HG02798 (cell line): ENCODE results near the gene FOXP1.

Experiments
- ATAC-seq: cut with Tn5 transposase; IDR thresholded peaks from one replicate; pipeline ENCODE4 v1.9.1; 2021; ENCODE audit warnings: mild to moderate bottlenecking; ENCODE audit not compliant: unreplicated experiment, poor library complexity

FOXP1 gene

DNA sequence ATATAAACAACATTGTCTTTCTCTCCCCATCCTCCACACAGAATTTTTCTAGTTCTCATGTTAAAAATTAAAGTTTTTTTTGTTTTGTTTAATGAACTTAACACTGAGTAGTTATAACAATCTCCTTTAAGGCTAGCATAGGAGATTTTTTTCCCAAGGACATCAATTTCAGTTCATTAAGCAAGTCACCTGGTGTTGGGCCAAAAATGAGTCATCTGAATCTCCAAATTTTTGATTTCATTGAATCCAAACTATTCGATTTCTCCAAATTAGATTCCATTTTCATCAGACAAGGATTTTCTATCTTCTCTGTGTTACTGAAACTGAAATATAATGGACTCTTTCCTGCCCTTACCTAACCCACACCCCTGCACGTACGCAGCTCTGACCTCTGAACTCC, 639.6 kb downstream of the FOXP1 start:
- ATAC-seq = no peak

DNA sequence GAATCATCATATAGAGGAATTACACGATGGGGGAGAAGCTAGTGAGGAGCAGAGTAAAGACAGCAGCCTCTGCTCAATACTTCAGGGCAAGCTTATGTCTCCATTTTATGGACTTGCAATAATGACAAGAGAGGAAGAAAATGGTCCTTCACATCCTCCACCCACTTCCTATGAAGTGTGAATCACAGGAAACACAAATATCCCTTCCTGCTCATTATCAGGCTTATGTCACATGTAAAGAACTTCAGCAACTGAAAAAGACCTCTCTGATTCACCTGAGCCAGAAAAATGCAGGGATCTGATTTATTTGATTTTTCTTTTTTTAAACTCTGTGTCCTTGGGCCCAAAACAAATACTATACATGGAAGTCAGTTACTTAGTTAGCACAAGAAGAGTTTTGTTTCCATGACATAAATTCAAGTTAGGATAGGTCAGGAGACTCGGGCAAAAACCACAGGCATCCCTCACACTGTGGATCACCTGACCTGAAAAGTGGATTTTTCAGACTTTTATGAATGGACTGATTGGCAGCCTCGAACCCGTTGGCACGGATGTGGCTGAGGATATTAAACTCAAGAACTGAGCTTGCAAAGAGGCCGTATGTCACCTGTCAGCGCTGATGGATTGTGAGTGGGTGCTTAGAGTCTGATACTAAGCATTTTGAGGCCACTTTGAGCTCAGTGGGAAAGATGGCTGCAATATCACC, 650.3 kb downstream of the FOXP1 start:
- no peak for ATAC-seq

DNA sequence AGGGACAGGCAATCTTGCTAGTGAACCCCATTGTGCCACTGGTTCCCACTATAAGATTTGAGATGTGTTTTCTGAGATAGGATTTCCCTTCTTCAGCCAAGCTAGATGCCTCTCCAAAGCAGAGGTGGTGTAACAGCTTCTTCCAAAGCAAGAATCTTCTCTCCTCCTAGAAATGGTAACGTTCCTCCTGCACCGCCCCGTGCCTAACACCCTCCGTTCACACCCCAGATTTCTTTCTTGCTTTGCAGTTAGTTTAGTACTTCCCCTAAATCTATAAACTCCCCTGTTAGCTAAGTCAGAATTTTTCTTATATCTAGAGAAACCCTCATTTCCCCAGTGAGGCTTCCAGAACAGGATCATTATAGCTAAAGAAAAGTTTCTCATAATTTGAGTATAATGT, 653.5 kb downstream of the FOXP1 start:
- no peak for ATAC-seq

DNA sequence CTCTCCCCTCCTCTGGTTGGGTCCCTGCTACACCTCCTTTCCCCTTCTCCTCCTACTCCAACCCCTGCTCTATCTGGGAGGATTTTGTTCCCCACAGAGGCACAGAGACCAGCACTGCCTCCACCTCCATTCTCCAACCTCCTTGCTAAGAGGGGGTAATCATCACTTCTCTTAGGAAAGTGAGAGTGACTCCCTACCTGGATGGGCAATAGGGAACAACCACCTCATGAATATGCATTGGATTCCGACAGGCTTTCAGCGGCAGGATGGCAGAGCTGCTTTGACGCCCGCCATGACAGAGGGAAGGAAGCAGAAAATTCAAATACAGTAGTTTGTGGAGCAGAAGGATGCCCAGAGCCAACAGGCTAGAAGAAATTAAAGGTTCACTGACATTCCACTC, 656.3 kb downstream of the FOXP1 start:
- no peak for ATAC-seq

DNA sequence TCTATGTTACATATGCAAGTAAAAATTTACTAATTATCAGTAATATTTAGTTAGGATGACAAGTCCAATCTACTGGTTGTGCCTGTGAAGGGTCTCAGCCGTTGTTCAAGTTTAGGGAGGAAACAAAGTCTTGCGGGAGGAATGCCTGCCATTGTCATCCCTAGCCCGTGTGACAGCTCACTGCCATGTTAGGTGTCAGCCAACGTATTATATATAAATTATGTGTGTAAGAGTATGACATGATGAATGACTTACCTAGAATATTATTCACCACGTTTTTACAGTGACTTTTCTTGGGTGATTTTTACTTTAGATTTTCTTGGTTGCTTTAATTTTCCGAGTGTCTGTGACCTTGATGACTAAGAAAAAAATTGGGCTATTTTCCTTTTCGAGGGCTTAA, 656.7 kb downstream of the FOXP1 start:
- no peak for ATAC-seq

DNA sequence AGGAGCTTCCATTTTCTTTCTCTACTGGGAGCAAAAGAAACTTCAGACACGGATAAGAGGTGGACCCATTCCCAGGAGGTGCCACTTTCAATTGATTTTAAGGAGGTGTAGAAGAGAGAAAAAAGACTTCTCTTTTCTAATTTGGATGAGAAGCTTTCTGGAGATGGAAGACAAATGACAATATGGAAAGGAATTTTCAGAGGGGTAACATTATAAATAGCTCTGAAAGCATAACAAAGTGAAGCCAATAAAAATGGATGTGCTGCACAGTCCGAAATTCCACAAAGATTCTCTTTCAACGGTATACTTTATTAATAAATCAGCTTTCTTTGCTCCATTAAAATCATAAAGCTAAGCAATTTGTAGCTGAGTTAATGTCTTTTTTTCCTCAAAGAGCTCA, 663.9 kb downstream of the FOXP1 start:
- no peak for ATAC-seq

DNA sequence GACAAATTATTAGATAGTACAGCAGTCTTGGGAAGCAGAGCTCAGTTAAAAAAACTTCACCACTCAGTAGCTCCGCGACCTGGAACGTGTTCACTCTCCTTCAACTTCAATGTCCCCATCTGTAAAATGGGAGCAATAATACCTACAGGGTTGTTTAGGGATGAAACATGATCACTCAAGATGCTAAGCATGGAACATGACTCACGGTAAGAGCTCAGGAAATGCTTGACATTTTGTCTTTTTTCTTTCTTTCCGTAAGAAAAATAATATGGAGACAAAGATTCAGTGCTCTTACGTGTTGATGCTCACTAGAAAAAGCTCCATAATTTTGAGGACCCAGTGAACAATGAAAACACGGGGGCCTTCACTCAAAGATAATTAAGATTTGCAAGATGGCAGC, 664.4 kb downstream of the FOXP1 start:
- no peak for ATAC-seq

DNA sequence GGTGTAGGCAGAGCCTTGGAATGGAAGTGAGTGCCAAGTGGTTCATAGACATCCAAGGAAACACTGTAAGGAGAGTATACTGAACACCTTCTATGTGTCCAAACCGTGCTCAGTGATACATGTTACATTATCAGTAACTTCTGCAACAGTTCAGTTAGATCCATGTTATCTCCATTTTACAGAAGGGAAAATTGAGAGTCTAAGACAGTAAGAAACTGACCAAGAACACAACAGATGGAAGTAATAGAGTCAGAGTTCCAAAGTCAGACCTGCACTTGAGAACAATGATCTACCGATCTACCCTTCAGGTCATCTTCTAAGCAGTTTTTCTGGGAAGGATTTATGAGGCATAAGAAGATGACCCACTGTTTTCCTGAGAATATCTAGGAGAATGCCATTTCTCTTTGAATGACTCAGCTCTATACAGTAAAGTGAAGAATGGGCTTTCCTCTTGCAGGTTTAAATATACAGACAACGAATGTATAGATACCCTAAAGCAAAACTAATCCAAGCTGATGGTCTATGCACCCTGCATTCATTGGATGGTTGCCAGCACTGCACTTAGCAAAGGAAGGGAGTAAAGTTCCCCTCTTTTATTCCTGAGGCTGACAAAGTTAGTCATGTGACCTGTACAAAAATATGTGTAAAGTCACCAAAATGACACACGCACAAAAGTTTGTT, 667.0 kb downstream of the FOXP1 start:
- ATAC-seq = no peak

DNA sequence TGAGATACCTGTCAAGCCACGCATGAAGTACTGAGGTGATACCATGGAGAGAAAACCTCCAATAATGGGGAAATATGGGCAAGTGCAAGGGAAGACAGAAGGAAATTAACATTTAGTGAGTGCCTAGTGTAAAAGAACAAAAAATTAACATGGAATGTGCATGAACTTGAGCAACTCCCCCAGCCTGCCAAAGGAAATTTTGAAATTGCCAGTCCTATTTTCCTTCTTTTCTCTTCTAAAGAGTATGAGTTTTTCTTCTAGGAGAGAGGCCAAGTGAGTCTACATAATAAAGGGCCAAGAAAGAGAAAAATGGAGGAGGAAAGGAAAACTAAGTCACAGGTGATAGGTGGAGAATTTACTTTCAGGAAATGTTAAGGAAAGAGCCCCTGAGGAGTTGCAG, 668.7 kb downstream of the FOXP1 start:
- ATAC-seq = no peak

DNA sequence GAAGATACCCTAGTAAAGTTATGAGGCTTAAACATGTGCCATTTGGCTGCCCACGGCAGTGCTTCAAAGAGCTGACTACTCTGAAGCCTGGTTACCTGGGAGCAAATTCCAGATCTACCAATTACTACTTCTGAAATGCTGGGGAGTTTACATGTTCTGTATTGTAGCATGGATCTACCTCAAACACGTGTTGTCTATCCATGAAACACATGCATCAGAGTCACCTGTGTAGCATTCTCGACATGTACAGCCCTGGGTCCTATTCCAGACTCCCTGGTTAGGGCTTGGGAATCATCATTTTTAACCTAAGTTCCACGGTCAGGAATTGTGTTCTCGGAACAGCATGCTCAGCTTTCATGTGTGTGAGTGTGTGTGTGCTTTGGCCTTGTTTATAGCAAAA, 671.8 kb downstream of the FOXP1 start:
- ATAC-seq = no peak

DNA sequence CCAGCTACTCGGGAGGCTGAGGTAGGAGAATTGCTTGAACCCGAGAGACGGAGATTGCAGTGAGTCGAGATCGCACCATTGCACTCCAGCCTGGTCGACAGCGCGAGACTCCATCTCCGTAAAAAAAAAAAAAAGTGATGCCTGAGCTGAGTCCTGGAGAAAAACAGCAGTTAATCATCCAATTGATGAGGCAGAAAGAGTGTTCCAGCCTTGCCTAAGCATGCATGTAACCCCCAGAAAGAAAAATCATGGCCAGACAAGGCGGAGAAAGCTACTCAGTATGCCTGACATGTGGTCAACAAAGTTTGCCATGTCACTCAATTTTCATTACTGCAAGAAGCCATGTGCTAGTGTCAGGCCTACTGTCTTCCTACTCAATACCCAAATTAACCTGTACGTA, 678.0 kb downstream of the FOXP1 start:
- no peak for ATAC-seq
